AG04449 (cell line): ENCODE measurements around the gene MICALL2.

ENCODE experiments used
- CTCF ChIA-PET: fragments of 350-600 bp; formaldehyde crosslinking; extraction: SDS; loops from one replicate; lab custom pipeline; 2021; ENCODE audit warnings: antibody characterized with exemption; lab: Yijun Ruan, JAX
- POLR2A ChIA-PET: fragments of 400-600, 350-600 bp; formaldehyde crosslinking; extraction: SDS; loops from one replicate; lab custom pipeline; 2020; ENCODE audit warnings: antibody characterized with exemption, inconsistent platforms; lab: Yijun Ruan, JAX
- DNase-seq: peaks from one replicate; pipeline ENCODE4 v3.0.0-alpha.2; 2010; ENCODE audit warnings: low read depth, low spot score
- H3K4me3 ChIP-seq: 2 replicates; pipeline ENCODE4 v1.5.1; 2011; ENCODE audit warnings: low read depth, mild to moderate bottlenecking, control low read depth, low read length
- CTCF ChIP-seq: IDR thresholded peaks from one replicate; pipeline ENCODE4 v1.5.1; 2011; ENCODE audit warnings: mild to moderate bottlenecking, moderate library complexity, low read length, control low read depth, inconsistent platforms; ENCODE audit not compliant: insufficient read depth; ENCODE audit errors: missing control alignments

The MICALL2 gene

GRCh38 chr7:1475991-1476390 is 16.7 kb upstream of the MICALL2 start:
- ChIA-PET CTCF (interaction anchor here (0.9 to 5.5 kb wide), 10 partner anchors 9 to 300 kb away, joined by 3 to 69 read pairs (median 18); no protein-coding TSS in a partner anchor), POLR2A (no interaction called here)
- no peak for DNase-seq
- H3K4me3 ChIP-seq, result no peak overlapping the region
- no peak for TF ChIP-seq CTCF

GRCh38 chr7:1475393-1475792 is 16.1 kb upstream of the MICALL2 start:
- no peak for TF ChIP-seq CTCF
- ChIA-PET POLR2A (no interaction called here), CTCF (interaction anchor here (0.6 to 5.5 kb wide), 22 partner anchors 7 to 300 kb away, joined by 3 to 69 read pairs (median 7); no protein-coding TSS in a partner anchor)
- DNase-seq, result no peak
- no peak overlapping the region for H3K4me3 ChIP-seq

GRCh38 chr7:1474736-1475135 is 15.5 kb upstream of the MICALL2 start:
- TF ChIP-seq CTCF, result no peak
- ChIA-PET POLR2A (interaction anchor here (1.4 kb wide), 1 partner anchor 16 kb away, joined by 4 read pairs; no protein-coding TSS in a partner anchor), CTCF (interaction anchor here (0.7 to 5.5 kb wide), 27 partner anchors 8 to 299 kb away, joined by 3 to 69 read pairs (median 7); no protein-coding TSS in a partner anchor)
- DNase-seq, result no peak
- no peak overlapping the region for H3K4me3 ChIP-seq

- peak; percentile 97 for TF ChIP-seq CTCF
- no peak overlapping the region for H3K4me3 ChIP-seq
- POLR2A ChIA-PET, result interaction anchor here (1.4 kb wide), 1 partner anchor 15 kb away, joined by 4 read pairs; no protein-coding TSS in a partner anchor
- CTCF ChIA-PET, result interaction anchor here (0.7 to 5.5 kb wide), 24 partner anchors 8 to 298 kb away, joined by 3 to 69 read pairs (median 8); no protein-coding TSS in a partner anchor
- no peak for DNase-seq
Measured at GRCh38 chr7:1473864-1474512, 14.7 kb upstream of the MICALL2 start.

- ChIA-PET CTCF (interaction anchor here (5.5 kb wide), 1 partner anchor 9 kb away, joined by 69 read pairs; no protein-coding TSS in a partner anchor), POLR2A (no interaction called here)
- no peak for TF ChIP-seq CTCF
Measured at GRCh38 chr7:1470901-1471300, 11.6 kb upstream of the MICALL2 start.

GRCh38 chr7:1468643-1469298 is 9.5 kb upstream of the MICALL2 start:
- no peak overlapping the region for H3K4me3 ChIP-seq
- ChIA-PET POLR2A (no interaction called here), CTCF (no interaction called here)
- TF ChIP-seq CTCF, result no peak
- no peak for DNase-seq

More at GRCh38 chr7:1470901-1471300, 11.6 kb upstream of the MICALL2 start:
- no peak overlapping the region for H3K4me3 ChIP-seq
- DNase-seq, result no peak
